ENCODE results near the gene PDZD2.
"Not testable (repeated sequence)": the region's sequence is repeated elsewhere in the genome, so short reads cannot be mapped to it uniquely, and the experiment has no call there.

The PDZD2 gene

DNA sequence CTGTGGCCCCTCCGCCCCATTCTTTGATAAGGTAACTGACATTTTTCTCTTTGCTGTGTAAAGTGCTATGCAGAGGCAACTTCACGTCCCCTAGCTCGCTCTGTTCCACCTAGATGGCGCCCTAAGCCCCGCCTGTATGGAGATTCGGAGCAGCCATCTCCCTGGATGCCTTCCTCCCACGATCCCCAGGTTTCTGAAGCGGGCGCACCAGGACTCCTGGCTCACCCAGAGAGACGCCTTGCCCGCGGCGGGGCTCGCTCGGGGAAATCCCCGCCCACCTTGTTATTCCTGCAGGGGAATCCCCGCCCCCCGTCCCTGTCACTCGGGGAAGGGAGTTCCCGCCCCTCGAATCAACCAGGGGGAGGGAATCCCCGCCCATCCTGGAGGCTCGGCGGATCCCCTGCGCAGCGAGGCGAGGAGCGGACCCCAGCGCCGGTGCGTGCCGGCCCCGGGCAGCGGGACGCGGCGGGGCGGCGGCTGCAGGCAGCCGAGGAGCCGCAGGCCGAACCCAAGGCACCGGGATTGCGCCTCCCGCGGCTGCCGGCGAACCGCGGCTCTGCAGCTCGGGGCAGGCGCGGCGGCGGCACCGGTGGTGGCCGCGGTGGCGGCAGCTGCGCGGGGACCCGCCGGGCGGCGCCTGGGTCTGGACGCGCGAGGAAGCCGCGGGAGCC lies at the start of gene PDZD2:
Gene PDZD2 (plus strand): TSS at position 384 of the 671 bp plus-strand sequence.
- DNase-seq (ENCODE audit: low read depth in 2 of 2, low spot score in 1 of 2): peak; percentile 51 to 66

DNA sequence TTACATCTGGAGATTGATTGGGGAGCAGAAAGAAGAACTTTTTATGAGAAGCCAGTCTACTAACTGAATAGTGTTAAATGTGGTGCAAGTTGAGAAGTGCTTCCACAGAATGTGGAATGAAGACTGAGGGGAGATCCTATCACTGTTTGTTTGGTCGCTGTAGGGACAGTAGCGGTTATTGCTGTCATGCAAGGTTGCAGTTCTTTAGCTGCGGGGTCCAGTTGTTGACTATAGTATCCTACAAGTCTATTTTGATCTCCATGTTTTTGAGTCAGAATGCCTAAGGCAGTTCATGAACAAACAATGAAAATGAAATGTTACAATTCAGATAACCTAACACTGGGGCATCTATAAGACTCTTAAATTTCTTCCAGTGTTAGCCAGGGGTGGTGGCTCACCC lies 45.3 kb upstream of the PDZD2 start:
- DNase-seq (ENCODE audit: low read depth in 2 of 2, low spot score in 1 of 2): no peak

DNA sequence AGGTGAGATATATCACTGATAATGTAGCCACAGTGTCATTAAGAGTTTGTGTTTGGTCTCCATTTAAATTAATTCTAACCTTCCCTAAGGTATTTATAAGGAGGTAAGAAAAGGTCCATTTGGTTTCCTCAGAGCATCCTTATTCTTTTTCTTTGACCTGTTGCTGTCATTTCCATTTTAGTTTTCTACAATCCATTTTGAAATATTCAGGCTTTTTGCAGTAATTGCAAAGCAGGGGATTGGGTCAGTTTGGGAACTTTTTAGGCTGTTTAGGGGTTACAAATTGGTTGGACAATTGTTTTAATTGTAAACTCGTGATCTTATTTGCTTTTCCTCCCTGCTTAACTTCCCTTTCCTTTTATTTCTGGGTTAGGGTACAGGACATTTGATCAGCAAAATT lies 42.6 kb upstream of the PDZD2 start:
- DNase-seq (ENCODE audit: low read depth in 2 of 2, low spot score in 1 of 2): no peak

DNA sequence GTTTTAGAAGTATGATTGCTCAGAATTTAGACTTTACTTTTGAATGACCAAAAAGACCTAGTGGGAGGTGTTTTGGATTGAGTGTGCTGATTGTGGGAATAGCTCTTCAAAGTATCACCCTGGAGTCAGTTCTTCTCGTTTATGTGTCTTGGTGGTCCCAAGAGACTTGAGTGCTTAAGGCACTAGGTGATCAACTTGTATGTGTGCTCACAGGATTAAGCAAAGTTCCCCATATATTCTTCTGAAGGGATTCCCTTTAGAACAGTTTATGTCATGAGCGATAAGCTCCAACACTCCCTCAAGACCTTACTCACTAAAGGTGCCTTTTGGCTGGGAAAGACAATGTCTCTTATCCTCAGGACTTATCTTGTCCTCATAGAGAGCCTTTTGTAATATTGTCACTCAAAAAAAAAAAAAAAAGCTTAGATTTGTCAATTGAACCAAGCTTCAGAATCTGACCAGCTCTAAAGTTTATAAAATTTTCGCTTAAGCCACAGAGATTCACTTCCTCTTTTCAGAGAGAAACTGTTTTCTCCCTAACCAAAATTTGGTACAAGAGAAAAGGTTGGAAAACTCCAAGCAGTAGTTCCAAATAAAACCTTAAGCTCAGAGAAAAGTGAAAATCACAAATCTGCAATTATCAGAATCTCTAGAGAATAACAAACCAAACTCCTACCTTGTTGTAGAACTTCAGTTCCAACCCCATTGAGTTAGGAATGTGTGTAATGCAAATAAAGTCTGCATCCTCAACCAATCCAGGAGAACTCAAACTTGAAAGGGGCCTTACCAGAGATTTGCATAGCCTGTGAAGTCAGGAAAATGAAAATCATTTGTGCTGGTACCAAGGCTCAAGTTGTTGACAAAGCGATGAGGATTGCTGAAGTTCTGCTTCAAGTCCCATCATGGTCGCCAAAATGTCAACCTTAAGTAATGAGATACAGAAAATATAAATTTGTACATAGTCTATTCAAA lies 40.0 kb upstream of the PDZD2 start:
- no peak for DNase-seq (ENCODE audit: low read depth in 2 of 2, low spot score in 1 of 2)

DNA sequence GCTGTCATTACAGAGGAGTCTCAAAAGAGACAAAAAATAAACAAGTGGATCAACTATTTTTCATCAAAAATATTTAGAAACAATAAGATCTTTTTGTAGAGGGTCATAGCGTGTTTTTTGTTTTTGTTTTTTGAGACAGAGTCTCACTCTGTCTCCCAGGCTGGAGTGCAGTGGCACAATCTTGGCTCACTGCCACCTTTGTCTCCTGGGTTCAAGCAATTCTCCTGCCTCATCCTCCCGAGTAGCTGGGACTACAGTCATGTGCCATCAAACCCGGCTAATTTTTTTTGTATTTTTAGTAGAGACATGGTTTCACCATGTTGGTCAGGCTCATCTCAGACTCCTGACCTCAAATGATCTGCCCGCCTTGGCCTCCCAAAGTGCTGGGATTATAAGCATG lies 36.6 kb upstream of the PDZD2 start:
- DNase-seq (ENCODE audit: low read depth in 2 of 2, low spot score in 1 of 2): not testable (repeated sequence)

DNA sequence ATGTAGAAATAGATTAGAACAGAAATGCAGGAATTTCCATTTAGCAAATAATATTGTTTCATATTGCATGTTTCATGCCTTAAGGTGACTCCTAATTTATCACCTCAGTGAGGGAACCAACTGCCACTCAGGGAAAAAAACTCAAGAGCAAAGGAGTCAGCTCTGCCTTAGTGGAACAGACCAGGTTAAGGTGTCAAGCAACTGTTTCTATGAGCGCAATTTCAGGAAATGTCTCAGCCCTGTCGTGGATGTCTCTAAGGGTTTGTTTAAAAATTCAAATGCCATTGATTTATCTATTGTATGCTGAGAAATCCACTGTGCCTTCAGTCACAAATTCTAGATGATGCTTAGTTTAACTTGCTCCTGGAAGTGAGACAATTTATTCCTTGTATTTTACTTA lies 34.7 kb upstream of the PDZD2 start:
- no peak for DNase-seq (ENCODE audit: low read depth in 2 of 2, low spot score in 1 of 2)

DNA sequence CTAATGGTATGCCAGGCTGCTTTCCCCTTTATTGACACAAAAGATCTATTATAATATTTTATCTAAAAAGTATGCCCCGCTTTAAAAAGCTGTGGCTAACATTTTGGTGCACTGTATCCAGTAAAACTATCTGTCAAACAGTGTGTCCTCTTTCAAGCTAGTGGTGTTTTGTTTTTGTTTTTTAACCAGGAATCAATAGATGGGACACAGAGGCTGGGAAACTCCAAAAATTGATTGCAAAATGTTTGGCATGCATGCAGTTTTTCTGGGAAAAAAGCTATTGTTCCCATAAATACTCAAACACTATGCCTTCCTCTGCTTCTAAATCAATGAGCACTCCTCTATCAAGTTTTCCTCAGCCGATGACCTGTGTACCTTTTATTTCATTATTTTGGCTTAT lies 34.3 kb upstream of the PDZD2 start:
- DNase-seq (ENCODE audit: low read depth in 2 of 2, low spot score in 1 of 2): no peak

DNA sequence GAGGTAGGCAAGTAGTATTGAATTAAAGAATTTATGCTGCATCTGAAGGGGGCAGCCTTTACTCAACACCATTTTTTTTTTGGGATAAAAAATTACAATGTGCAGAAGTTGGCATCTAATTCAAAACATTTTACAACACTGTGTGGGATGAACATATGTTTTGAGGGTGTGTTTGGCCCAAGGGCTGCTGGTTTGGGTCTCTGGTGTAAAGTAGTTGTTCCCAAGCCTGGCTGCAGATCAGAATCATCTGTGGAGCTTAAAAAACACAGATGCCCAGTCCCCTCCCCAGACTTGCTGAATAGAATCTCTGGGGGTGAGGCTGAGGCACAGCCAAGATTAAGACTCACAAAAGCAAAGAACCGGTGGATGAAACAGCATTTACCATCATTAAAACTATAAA lies 33.0 kb upstream of the PDZD2 start:
- DNase-seq (ENCODE audit: low read depth in 2 of 2, low spot score in 1 of 2): no peak

DNA sequence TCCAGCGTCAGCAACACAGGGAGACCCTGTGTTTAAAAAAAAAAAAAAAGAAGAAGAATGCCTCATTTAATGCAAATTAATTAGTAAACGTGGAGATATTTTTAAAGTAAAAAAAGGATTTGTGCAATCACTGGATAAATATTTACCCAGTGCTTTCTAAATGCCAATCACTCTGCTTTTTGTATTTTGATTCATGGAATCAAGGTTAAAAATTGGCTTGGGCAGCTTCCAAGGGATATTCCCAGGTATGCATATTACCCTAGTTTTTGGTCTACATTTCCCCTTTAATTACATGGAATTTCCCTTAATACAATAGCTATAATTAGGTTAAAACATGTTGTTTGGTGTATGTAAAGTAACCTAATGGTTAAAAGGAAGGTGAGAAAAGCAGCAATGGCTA lies 31.4 kb upstream of the PDZD2 start:
- DNase-seq (ENCODE audit: low read depth in 2 of 2, low spot score in 1 of 2): no peak

DNA sequence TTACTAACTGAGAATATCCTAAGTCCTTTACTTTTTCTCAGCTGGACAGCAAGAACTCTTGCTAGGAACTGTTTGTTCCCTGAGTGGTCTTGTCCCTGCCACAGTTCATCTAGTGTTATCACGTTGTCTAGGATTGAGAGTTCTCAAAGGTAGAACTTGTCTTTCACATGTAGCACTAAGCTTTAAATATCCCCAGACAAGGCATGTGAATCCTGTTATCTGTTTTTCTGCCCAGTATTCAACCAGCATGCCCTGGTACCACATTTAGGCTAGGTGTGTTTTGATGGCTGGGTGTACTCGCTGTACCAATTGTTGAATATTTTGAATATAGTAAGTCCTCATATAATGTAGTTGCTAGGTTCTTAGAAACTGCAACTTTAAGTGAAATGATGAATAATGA lies 27.9 kb upstream of the PDZD2 start:
- no peak for DNase-seq (ENCODE audit: low read depth in 2 of 2, low spot score in 1 of 2)

DNA sequence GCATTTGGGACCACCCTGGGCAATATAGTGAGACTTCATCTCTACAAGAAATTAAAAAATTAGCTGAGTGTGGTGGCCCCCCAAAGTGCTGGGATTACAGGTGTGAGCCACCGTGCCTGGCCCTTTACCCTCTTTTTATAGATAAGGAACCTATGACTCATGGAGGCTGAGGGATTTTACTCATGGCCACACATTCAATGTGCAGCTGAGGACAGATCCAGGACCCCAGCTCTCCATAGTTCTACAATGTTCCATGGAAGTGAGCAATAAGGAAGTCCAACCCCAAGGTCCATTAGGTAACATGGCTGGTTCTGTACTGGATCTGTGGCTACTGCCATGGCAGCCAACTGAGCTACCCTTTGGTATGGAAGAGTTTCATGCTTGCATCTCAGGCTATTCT lies 25.3 kb upstream of the PDZD2 start:
- no peak for DNase-seq (ENCODE audit: low read depth in 2 of 2, low spot score in 1 of 2)

DNA sequence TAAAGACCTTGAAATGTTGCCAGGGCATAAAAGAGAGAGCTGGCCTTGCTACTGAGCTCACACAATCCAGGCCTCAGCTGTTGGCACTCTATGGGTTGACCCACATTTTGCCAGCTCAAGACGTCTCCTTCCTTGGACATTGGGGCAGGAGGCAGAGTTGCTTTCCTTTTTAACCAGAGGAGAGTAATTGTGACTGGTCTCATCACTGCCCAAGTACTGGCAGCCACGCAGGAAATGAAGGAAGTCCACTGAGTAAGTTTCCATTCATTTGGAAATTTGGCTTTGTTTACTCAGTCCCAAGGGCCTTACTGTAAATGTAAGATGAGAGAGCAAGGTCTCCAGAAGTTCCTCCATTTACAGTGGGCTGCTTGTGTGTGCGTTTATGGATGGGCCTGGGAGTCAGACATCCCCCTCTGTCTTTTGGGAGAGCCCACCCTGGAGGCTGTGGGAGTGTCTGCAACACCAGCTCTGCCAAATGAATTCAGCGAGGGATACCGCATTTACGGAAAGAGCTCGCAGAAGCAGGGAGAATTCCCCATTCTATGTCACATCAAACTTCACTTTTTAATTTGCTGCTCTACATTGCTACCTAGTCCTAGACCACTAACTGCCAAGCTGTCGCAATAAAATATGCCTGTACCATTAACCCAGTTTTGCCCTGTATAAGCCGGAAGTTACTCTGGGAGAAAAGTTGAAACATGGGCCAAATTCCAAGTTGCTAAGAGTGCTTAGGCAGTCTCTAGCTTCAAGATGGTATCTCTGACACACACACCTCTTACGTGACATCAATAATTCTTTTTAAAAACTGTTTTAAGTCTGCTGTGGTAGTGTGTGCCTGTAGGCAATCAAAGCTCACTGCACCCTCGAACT lies 24.5 kb upstream of the PDZD2 start:
- no peak for DNase-seq (ENCODE audit: low read depth in 2 of 2, low spot score in 1 of 2)

DNA sequence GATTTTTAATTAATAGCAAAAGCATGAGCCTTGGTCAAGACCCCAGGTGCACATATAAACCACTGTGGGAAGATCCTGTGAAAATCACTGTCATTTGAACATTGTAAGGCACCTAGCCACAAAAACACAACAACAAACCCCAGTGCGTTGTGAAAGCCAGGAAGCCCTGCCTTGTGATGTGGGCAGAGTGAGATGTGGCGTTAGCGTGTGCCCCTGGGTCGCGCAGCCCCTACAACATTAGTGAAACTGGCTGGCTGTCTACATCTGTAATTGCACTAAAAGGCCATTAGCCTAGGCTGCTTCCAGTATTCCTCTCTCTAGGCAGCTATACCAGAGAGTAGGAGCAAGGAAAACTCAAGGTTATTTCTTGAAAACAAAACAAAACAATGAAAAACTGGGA lies 21.1 kb upstream of the PDZD2 start:
- no peak for DNase-seq (ENCODE audit: low read depth in 2 of 2, low spot score in 1 of 2)

DNA sequence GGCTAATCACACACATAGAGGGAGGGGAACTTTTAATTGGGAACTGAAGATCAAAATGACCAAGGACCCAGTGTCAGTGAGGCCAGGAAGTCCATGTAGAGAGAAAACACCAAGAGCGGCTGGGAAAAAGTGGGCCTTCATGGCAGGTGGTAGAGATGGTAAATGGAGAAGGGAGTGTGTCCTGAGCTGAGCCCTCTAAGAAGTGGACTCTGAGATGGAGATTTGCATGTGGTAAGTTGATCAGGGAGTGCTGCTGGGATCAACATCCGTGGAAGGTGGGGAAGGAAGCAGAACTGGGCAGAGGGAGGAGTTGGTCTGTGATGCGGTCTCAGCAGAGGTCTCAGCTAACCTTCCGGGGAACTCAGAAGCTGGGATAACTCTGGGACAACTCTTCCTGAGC lies 18.9 kb upstream of the PDZD2 start:
- no peak for DNase-seq (ENCODE audit: low read depth in 2 of 2, low spot score in 1 of 2)

DNA sequence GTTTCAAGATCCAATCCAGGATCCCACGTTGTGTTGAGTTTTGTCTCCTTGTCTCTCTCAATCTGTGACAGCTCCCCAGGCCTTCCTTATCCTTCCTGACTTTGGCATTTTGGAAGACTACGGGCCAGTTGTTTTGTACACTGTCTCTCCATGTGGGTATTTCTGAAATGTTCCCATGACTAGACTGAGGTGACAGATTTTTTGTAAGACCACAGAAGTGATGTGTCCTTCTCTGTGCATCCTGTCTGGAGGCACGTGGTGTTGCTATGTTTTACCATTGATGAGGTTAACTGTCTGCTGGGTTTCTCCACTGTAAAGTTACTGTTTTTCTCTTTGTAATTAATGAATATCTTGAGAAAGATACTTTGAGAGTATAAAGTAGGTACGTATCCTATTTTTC lies 15.7 kb upstream of the PDZD2 start:
- no peak for DNase-seq (ENCODE audit: low read depth in 2 of 2, low spot score in 1 of 2)

DNA sequence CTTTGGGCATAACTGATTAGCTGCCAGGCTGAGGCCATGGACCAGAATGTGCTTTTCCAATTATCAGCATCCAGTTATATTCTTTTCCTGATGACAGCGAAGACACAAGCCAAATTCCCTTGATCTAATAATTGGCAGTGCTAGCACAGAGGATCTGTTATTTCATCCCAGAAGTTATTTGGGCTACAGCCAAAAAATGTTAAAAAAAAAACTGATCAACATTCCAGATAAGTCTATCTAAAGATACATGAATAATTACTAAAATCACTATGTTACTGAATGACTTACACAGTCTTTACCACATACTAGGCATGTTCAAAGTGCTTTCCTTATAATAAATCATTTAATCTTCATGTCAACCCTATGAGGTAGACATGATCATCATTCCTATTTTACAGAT lies 13.5 kb upstream of the PDZD2 start:
- no peak for DNase-seq (ENCODE audit: low read depth in 2 of 2, low spot score in 1 of 2)

DNA sequence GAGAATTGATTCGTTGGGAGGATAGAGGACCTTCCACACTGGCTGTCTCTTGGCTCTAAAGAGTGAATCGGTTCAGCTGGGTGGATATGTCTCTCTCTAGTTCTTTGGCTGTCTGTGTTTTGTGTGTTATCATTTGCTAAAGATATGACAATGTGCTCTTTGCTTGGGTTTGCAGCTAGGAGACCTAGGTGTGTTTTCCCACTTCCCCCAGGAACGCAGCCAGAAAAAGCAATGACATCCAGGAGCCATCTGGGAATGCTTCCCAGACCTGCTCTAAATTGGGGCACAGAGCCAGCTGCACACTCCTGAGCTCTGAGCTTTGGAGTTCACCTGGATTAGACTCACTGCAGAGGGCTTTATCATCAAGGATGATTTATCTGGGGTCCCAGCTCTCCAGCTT lies 12.8 kb upstream of the PDZD2 start:
- no peak for DNase-seq (ENCODE audit: low read depth in 2 of 2, low spot score in 1 of 2)

DNA sequence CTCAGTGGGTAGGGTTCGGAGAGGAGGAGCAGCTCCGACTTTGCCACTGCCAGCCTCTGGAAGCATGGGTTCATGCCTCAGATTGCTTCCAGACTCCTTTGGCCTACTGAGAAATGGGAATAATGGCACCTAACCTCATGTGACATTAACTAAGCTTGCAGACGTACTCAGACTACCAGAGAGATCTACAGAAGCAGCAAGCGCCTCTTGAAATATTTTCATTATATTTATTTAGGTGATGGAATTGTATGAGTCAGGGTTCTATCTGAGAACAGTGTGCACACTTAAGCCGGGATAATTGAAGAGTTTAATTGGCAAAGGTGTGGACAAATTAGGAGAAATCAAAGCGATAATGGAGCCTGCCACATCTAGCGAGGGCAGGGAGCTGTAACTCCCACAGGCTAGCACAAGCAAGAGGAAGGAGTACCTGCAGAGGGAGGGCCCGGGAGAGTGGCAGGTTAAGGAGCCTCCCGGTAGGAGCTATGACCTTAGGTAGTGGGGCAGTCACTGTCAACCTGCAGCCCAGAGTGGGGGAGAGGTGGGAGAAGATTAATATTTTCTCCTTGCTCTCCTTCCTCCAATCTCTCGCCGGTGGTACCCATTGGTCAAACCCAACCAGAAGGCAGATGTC lies 12.2 kb upstream of the PDZD2 start:
- DNase-seq (ENCODE audit: low read depth in 2 of 2, low spot score in 1 of 2): no peak

DNA sequence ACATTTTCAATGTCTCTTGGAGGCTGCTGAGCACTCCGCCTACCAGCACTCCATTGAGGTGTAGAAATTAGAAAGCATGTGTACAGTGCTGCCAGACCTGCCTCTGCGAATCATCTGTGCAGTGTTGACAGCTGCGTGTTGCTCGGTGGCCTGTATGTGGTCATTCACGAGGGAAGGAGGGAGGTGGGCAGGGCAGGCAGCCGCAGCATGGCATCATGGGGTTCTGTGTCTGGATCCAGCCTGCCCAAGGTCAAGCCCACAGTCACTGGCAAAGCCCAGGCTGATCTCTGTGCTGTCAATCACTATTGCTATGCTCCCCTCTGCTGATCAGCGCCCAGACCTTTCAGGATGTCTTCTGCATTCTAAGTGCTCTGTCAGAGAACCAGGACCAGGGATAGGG lies 8.0 kb upstream of the PDZD2 start:
- DNase-seq (ENCODE audit: low read depth in 2 of 2, low spot score in 1 of 2): no peak

DNA sequence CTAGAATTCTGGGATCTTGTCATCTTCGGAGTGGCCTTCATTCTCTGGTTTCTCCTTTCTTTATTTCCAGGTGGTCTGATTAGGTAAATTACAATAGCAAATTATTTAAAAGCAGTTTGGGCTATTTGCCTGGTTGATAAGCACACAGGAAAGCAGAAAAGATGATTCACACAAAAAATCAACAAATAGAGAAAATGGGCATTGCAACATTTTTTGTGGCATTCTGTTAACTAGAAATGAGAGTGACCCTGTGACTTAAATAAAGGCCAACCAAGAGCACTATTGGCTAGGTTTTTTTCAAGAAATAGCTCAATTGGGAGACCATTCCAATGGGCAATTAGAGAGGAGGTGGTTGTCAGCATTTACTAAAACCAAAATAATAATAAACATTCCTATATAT lies 6.5 kb upstream of the PDZD2 start:
- no peak for DNase-seq (ENCODE audit: low read depth in 2 of 2, low spot score in 1 of 2)

DNA sequence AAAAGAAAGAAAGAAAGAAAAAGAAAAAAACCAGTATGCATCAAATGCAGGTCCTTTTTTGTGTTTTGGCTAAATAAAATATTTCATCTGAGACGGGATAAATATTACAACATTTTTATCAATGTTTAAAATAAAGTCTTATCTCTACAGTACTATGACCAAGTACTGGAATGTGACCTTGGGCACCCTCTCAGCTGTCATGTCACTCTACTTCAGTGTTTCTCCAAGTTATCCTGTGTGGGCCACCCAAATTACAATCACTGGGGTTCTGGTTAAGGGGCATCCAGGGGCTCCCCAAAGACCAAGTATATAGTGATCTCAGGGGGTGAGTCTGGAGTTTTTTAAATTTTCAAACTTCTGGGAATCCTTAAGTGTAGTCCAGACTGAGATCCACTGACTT lies 3.5 kb upstream of the PDZD2 start:
- DNase-seq (ENCODE audit: low read depth in 2 of 2, low spot score in 1 of 2): no peak
